Stomach smooth muscle (tissue), 2 donors: ENCODE measurements around the gene TGFBR1.
A peak's percentile ranks its signal among the peaks of the same experiment; 100 is the strongest.

ENCODE experiments used
- H3K27ac ChIP-seq: one replicate; pipeline ENCODE4 v1.7.0; 2013; ENCODE audit warnings: mild to moderate bottlenecking, low read length, inconsistent platforms
- H3K27me3 ChIP-seq, 2 donors: one replicate each; pipeline ENCODE4 v1.7.0; 2013; ENCODE audit warnings: low read length in 2 of 2; ENCODE audit not compliant: insufficient read depth in 2 of 2, control insufficient read depth in 1 of 2
- H3K36me3 ChIP-seq, 2 donors: one replicate each; pipeline ENCODE4 v1.7.0; 2013; ENCODE audit warnings: low read length in 2 of 2; ENCODE audit not compliant: control insufficient read depth in 2 of 2, insufficient read depth in 2 of 2
- H3K4me1 ChIP-seq: one replicate; pipeline ENCODE4 v1.7.0; 2013; ENCODE audit warnings: low read length; ENCODE audit not compliant: control insufficient read depth, insufficient read depth
- H3K4me3 ChIP-seq, 2 donors: one replicate each; pipeline ENCODE4 v1.7.0; 2013; ENCODE audit warnings: low read length in 2 of 2
- H3K9ac ChIP-seq, 2 donors: one replicate each; pipeline ENCODE4 v1.7.0; 2013; ENCODE audit warnings: low read length in 2 of 2, mild to moderate bottlenecking in 1 of 2
- H3K9me3 ChIP-seq, 2 donors: one replicate each; pipeline ENCODE4 v1.7.0; 2013; ENCODE audit warnings: low read length in 2 of 2; ENCODE audit not compliant: control insufficient read depth in 2 of 2
- donor health status: healthy.
- donor health status: Pancreatic carcinoma.

Gene TGFBR1

GRCh38 chr9:99104459-99105151 is at the start of gene TGFBR1:
TGFBR1 (plus strand) TSS chr9:99105113; CDS start chr9:99105206, 93 bp downstream.
- Histone ChIP-seq H3K27ac (peak within 1 kb of the TSS; percentile 92), H3K9me3 (no peaks in the 10 kb centered on the region), H3K36me3 (no peaks in the 10 kb centered on the region), H3K4me3 (peak within 1 kb of the TSS; percentile 80 to 82), H3K4me1 (peaks cover 15% of the 10 kb centered on the region), H3K27me3 (no peaks in the 10 kb centered on the region), H3K9ac (peak within 1 kb of the TSS; percentile 78 to 90)

- H3K4me3 ChIP-seq, result no peak overlapping the region
- no peak overlapping the region for H3K9ac ChIP-seq
- H3K9me3 ChIP-seq, result no peaks in the 10 kb centered on the region
- H3K27me3 ChIP-seq, result no peaks in the 10 kb centered on the region
- H3K27ac ChIP-seq, result no peak overlapping the region
- peaks cover 11% of the 10 kb centered on the region for H3K4me1 ChIP-seq
- H3K36me3 ChIP-seq, result peaks cover 80 to 81% of the 10 kb centered on the region in 2 donors
Observed at GRCh38 chr9:99055384-99055783, 49.5 kb upstream of the TGFBR1 start.

GRCh38 chr9:99056186-99056585 is 48.7 kb upstream of the TGFBR1 start:
- no peak overlapping the region for H3K27ac ChIP-seq
- no peak overlapping the region for H3K9ac ChIP-seq

GRCh38 chr9:99056886-99057664 is 47.8 kb upstream of the TGFBR1 start:
- no peaks in the 10 kb centered on the region for H3K9me3 ChIP-seq
- H3K36me3 ChIP-seq, result peaks cover 73 to 75% of the 10 kb centered on the region in 2 donors
- no peak overlapping the region for H3K4me3 ChIP-seq
- no peak overlapping the region for H3K27ac ChIP-seq
- H3K9ac ChIP-seq, result no peak overlapping the region
- no peaks in the 10 kb centered on the region for H3K27me3 ChIP-seq
- H3K4me1 ChIP-seq, result peaks cover 11% of the 10 kb centered on the region

More at GRCh38 chr9:99056186-99056585, 48.7 kb upstream of the TGFBR1 start:
- H3K36me3 ChIP-seq, result peaks cover 76 to 77% of the 10 kb centered on the region in 2 donors
- no peaks in the 10 kb centered on the region for H3K27me3 ChIP-seq
- H3K9me3 ChIP-seq, result no peaks in the 10 kb centered on the region
- no peak overlapping the region for H3K4me3 ChIP-seq
- H3K4me1 ChIP-seq, result peaks cover 11% of the 10 kb centered on the region

- Histone ChIP-seq H3K4me3 (no peak overlapping the region), H3K27me3 (no peaks in the 10 kb centered on the region), H3K4me1 (peaks cover 3% of the 10 kb centered on the region), H3K36me3 (peaks cover 75 to 80% of the 10 kb centered on the region in 2 donors), H3K27ac (peak overlapping the region; percentile 31), H3K9ac (no peak overlapping the region), H3K9me3 (no peaks in the 10 kb centered on the region)
Observed at GRCh38 chr9:99057665-99058625, 47.0 kb upstream of the TGFBR1 start.

- Histone ChIP-seq H3K36me3 (peaks cover 74 to 85% of the 10 kb centered on the region in 2 donors), H3K9me3 (no peaks in the 10 kb centered on the region), H3K4me3 (no peak overlapping the region), H3K27ac (peak overlapping the region; percentile 31), H3K4me1 (no peaks in the 10 kb centered on the region), H3K27me3 (no peaks in the 10 kb centered on the region), H3K9ac (no peak overlapping the region)
Observed at GRCh38 chr9:99058964-99059921, 45.7 kb upstream of the TGFBR1 start.

- peaks cover 72 to 83% of the 10 kb centered on the region in 2 donors for H3K36me3 ChIP-seq
- no peaks in the 10 kb centered on the region for H3K27me3 ChIP-seq
- H3K27ac ChIP-seq, result peak overlapping the region; percentile 6
Observed at GRCh38 chr9:99060621-99061020, 44.3 kb upstream of the TGFBR1 start.

GRCh38 chr9:99062549-99062948 is 42.4 kb upstream of the TGFBR1 start:
- Histone ChIP-seq H3K36me3 (peaks cover 73 to 75% of the 10 kb centered on the region in 2 donors), H3K4me1 (no peaks in the 10 kb centered on the region), H3K27ac (no peak overlapping the region), H3K9ac (no peak overlapping the region), H3K27me3 (no peaks in the 10 kb centered on the region), H3K4me3 (no peak overlapping the region), H3K9me3 (no peaks in the 10 kb centered on the region)

More at GRCh38 chr9:99060621-99061020, 44.3 kb upstream of the TGFBR1 start:
- Histone ChIP-seq H3K4me3 (no peak overlapping the region), H3K4me1 (no peaks in the 10 kb centered on the region), H3K9ac (no peak overlapping the region), H3K9me3 (no peaks in the 10 kb centered on the region)

GRCh38 chr9:99063522-99063921 is 41.4 kb upstream of the TGFBR1 start:
- Histone ChIP-seq H3K9ac (no peak overlapping the region), H3K4me1 (no peaks in the 10 kb centered on the region), H3K9me3 (no peaks in the 10 kb centered on the region), H3K36me3 (peaks cover 70 to 71% of the 10 kb centered on the region in 2 donors), H3K27me3 (no peaks in the 10 kb centered on the region), H3K27ac (peak overlapping the region; percentile 3), H3K4me3 (no peak overlapping the region)
